SU-DHL-6 (cell line): ENCODE measurements around the gene LAT.
"Not testable (repeated sequence)": the region's sequence is repeated elsewhere in the genome, so short reads cannot be mapped to it uniquely, and the experiment has no call there.

Source experiments
- H2AFZ ChIP-seq: fragments of 200-600 bp; sonication (generic); 2 replicates; pipeline ENCODE4 v1.6.1; 2014; ENCODE audit warnings: low read depth, mild to moderate bottlenecking, moderate library complexity, mixed read lengths, antibody characterized with exemption, low read length; ENCODE audit not compliant: severe bottlenecking
- H3F3A ChIP-seq: fragments of 200-600 bp; shearing (Covaris generic); 2 replicates; pipeline ENCODE4 v1.6.0; 2016; ENCODE audit warnings: antibody characterized with exemption, mild to moderate bottlenecking; ENCODE audit not compliant: insufficient read depth
- H3K27ac ChIP-seq: fragments of 200-600 bp; sonication (generic); 2 replicates; pipeline ENCODE4 v1.5.1; 2016; ENCODE audit warnings: low read depth, mild to moderate bottlenecking, low read length, moderate library complexity, mixed read lengths
- H3K27me3 ChIP-seq: fragments of 200-600 bp; sonication (generic), shearing (Covaris generic); 2 replicates; pipeline ENCODE4 v1.6.0; 2014; ENCODE audit warnings: mild to moderate bottlenecking, low read length
- H3K36me3 ChIP-seq: fragments of 200-600 bp; sonication (generic); 2 replicates; pipeline ENCODE4 v1.6.1; 2014; ENCODE audit warnings: mild to moderate bottlenecking, low read length, mixed read lengths
- H3K4me2 ChIP-seq: fragments of 300-600, 200-600 bp; shearing (Covaris generic), sonication (generic); 2 replicates; pipeline ENCODE4 v1.6.0; 2014; ENCODE audit warnings: low read length, low read depth, mild to moderate bottlenecking; ENCODE audit not compliant: poor library complexity, severe bottlenecking
- H3K4me3 ChIP-seq: fragments of 200-600 bp; sonication (generic); 2 replicates; pipeline ENCODE4 v1.5.1; 2014; ENCODE audit warnings: antibody characterized with exemption, low read length, mild to moderate bottlenecking, mixed read lengths; ENCODE audit not compliant: insufficient read depth, poor library complexity, severe bottlenecking
- H3K79me2 ChIP-seq: fragments of 200-600 bp; sonication (generic); 2 replicates; pipeline ENCODE4 v1.6.1; 2014; ENCODE audit warnings: mild to moderate bottlenecking, low read length, moderate library complexity; ENCODE audit not compliant: insufficient read depth
- H3K9ac ChIP-seq: fragments of 200-600 bp; sonication (generic); 2 replicates; pipeline ENCODE4 v1.7.0; 2014; ENCODE audit warnings: mild to moderate bottlenecking, low read length
- H3K9me2 ChIP-seq: fragments of 200-600 bp; sonication (generic); replicated peaks from 2 replicates; pipeline ENCODE4 v1.6.1; 2014; ENCODE audit warnings: low read length; ENCODE audit not compliant: insufficient read depth
- H3K9me3 ChIP-seq: fragments of 200-600 bp; sonication (generic); 2 replicates; pipeline ENCODE4 v1.6.1; 2014; ENCODE audit warnings: low read length, mixed read lengths; ENCODE audit not compliant: insufficient read depth
- H4K20me1 ChIP-seq: fragments of 200-600 bp; sonication (generic); 2 replicates; pipeline ENCODE4 v1.6.1; 2014; ENCODE audit warnings: low read depth, mild to moderate bottlenecking, antibody characterized with exemption, low read length, moderate library complexity, mixed read lengths
- CTCF ChIP-seq: fragments of 200-600 bp; sonication (generic); IDR thresholded peaks from one replicate; pipeline ENCODE4 v1.5.1; 2017; ENCODE audit warnings: antibody characterized with exemption, mild to moderate bottlenecking, low read length, moderate library complexity; ENCODE audit not compliant: insufficient read depth, poor library complexity, severe bottlenecking
- EZH2phosphoT487 ChIP-seq: fragments of 200-600 bp; sonication (generic), shearing (Covaris generic); conservative IDR thresholded peaks from 2 replicates; pipeline ENCODE4 v1.6.1; 2018; ENCODE audit warnings: mild to moderate bottlenecking, antibody characterized with exemption, low read length, moderate library complexity, mixed read lengths

LAT gene

DNA sequence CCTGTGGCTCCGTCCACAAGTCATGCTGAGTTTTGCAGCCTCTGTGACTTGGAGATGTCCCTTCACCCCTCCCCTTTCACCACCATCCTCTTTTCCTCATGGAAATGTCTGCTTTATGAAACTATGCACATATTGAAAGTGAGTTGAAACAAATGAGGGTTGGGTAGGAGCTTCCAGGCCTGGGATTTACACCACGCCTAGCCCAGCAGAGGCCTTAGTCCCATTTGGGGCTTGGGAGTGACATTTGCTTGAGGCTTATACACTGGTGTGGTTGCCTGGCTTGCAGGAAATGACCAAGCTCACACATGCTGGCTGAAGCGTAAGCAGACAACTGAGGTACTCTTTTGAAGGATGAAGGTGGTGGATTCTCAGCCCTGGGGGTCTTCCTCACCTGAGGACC is 20.8 kb upstream of the LAT start:
- no peak overlapping the region for H3K27ac ChIP-seq

DNA sequence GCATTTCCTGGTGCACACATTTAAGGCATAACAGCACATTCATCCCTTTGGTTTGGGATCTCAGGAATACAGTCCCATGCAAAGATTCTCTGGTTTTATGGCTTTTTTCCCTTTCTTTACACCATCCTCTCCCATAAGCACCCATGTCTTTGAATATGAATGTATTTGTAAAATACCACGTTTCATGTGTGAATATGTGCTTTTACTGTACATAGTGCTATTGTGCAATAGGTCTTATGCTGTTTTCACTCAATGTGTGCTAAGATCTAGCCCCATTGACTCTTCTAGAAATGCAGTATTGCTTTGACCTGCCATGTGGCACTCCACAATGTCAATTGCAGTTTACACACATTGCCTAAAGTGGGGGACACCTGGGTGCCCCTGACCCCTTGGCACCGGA is 20.4 kb upstream of the LAT start:
- Histone ChIP-seq H3K9me2 (no peaks in the 10 kb centered on the region), H2AFZ (no peak overlapping the region), H3K9me3 (no peaks in the 10 kb centered on the region), H3K9ac (no peak overlapping the region), H3F3A (peaks cover 10% of the 10 kb centered on the region; the same call in 1 of the 2 replicates), H3K27ac (no peak overlapping the region), H3K36me3 (peaks cover 13% of the 10 kb centered on the region; the same call in 1 of the 2 replicates), H3K79me2 (no peaks in the 10 kb centered on the region), H3K4me2 (no peak overlapping the region), H4K20me1 (no peaks in the 10 kb centered on the region; the same call in 1 of the 2 replicates), H3K27me3 (no peaks in the 10 kb centered on the region), H3K4me3 (no peak overlapping the region)
- TF ChIP-seq CTCF = no peak
- no peak for TF ChIP-seq EZH2phosphoT487

More for the DNA sequence above, 20.8 kb upstream of the LAT start:
- TF ChIP-seq EZH2phosphoT487 = no peak
- no peak for TF ChIP-seq CTCF
- H3K4me2 ChIP-seq = no peak overlapping the region
- no peaks in the 10 kb centered on the region for H3K9me2 ChIP-seq
- no peak overlapping the region for H2AFZ ChIP-seq
- H3K4me3 ChIP-seq = no peak overlapping the region
- no peaks in the 10 kb centered on the region for H3K27me3 ChIP-seq
- H3F3A ChIP-seq = peaks cover 10% of the 10 kb centered on the region; the same call in 1 of the 2 replicates
- no peaks in the 10 kb centered on the region for H3K79me2 ChIP-seq
- no peaks in the 10 kb centered on the region; the same call in 1 of the 2 replicates for H4K20me1 ChIP-seq
- no peaks in the 10 kb centered on the region for H3K9me3 ChIP-seq
- no peak overlapping the region for H3K9ac ChIP-seq
- H3K36me3 ChIP-seq = peaks cover 13% of the 10 kb centered on the region; the same call in 1 of the 2 replicates

- no peak overlapping the region for H2AFZ ChIP-seq
- no peaks in the 10 kb centered on the region for H3K9me3 ChIP-seq
- no peaks in the 10 kb centered on the region for H3K9me2 ChIP-seq
- H3K4me2 ChIP-seq = no peak overlapping the region
- no peaks in the 10 kb centered on the region for H3K79me2 ChIP-seq
- H3K27me3 ChIP-seq = no peaks in the 10 kb centered on the region
- H3K4me3 ChIP-seq = no peak overlapping the region
- no peaks in the 10 kb centered on the region; the same call in 1 of the 2 replicates for H4K20me1 ChIP-seq
- H3K9ac ChIP-seq = no peak overlapping the region
- no peak overlapping the region for H3K27ac ChIP-seq
- peaks cover 10% of the 10 kb centered on the region; the same call in 1 of the 2 replicates for H3F3A ChIP-seq
- TF ChIP-seq EZH2phosphoT487 (no peak), CTCF (no peak)
- peaks cover 8% of the 10 kb centered on the region; the same call in 1 of the 2 replicates for H3K36me3 ChIP-seq
Measured at GRCh38 chr16:28967156-28967555, 17.7 kb upstream of the LAT start.

GRCh38 chr16:28969696-28970095 is 15.2 kb upstream of the LAT start:
- not testable (repeated sequence) for H3K9ac ChIP-seq, H3K4me3 ChIP-seq, H3K27me3 ChIP-seq, H3K79me2 ChIP-seq, H3K9me2 ChIP-seq, H3K4me2 ChIP-seq, H3K27ac ChIP-seq, H4K20me1 ChIP-seq, H3K9me3 ChIP-seq, H2AFZ ChIP-seq, H3K36me3 ChIP-seq
- H3F3A ChIP-seq = peaks cover 11% of the 10 kb centered on the region; the same call in 1 of the 2 replicates
